ENCODE results near the gene TRIM46. TPM values are rescaled to one million over a fixed set of nuclear protein-coding genes. Genes with fewer than 3 reads are reported as not detected.

TRIM46 gene
- total and polyA plus RNA-seq, 9 of the 15 experiments (the other 6 are each of a cell fraction or from before 2014, with no cell fraction given): 0.05 to 0.60 (median 0.16) TPM; not detected in 3

- TF ChIP-seq CBX2 (IDR thresholded peaks at IDR 0.05; ENCODE audit: insufficient read depth, low read length, poor library complexity, severe bottlenecking) (no peak), CC2D1A (IDR thresholded peaks at IDR 0.05) (no peak), TARDBP (IDR thresholded peaks at IDR 0.05) (no peak; the same call in 1 of the 2 replicates), DNMT1 (IDR thresholded peaks at IDR 0.05) (no peak), HNRNPLL (IDR thresholded peaks at IDR 0.05; ENCODE audit: low read depth, low read length, poor library complexity, severe bottlenecking) (no peak), NCOA1 (IDR thresholded peaks at IDR 0.05; ENCODE audit: low read depth) (no peak), IRF9 (tag; IDR thresholded peaks at IDR 0.05) (no peak), PBX2 (CRISPR knock-in tag; IDR thresholded peaks at IDR 0.05; ENCODE audit: low read depth) (no peak), PBX2 (tag; conservative IDR thresholded peaks at IDR 0.05; ENCODE audit: low read depth) (no peak), TRIM28 (IDR thresholded peaks at IDR 0.05) (no peak), ZNF592 (IDR thresholded peaks at IDR 0.05) (no peak), JUN (IDR thresholded peaks at IDR 0.05; ENCODE audit: borderline replicate concordance, low read depth, low read length) (peak; percentile 45; the same call in 1 of the 2 replicates), JUN (CRISPR knock-in tag; IDR thresholded peaks at IDR 0.05; ENCODE audit: borderline replicate concordance) (no peak), C11orf30 (IDR thresholded peaks at IDR 0.05; ENCODE audit: low read depth) (peak; percentile 82), E2F8 (IDR thresholded peaks at IDR 0.05; ENCODE audit: low read depth, partially characterized antibody) (no peak), TEAD4 (IDR thresholded peaks at IDR 0.05; ENCODE audit: low read length) (no peak), TEAD4 (CRISPR knock-in tag; IDR thresholded peaks at IDR 0.05; ENCODE audit: borderline replicate concordance) (no peak), HDAC6 (IDR thresholded peaks at IDR 0.05; ENCODE audit: low read depth, low read length) (no peak)
These were observed 744 bp upstream of the TRIM46 start, which contains the start of gene KRTCAP2 (continued) for GRCh38 chr1:155172732-155173477.
